ENCODE measurements around the gene PIK3IP1.

The PIK3IP1 gene, protein sequence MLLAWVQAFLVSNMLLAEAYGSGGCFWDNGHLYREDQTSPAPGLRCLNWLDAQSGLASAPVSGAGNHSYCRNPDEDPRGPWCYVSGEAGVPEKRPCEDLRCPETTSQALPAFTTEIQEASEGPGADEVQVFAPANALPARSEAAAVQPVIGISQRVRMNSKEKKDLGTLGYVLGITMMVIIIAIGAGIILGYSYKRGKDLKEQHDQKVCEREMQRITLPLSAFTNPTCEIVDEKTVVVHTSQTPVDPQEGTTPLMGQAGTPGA

DNA sequence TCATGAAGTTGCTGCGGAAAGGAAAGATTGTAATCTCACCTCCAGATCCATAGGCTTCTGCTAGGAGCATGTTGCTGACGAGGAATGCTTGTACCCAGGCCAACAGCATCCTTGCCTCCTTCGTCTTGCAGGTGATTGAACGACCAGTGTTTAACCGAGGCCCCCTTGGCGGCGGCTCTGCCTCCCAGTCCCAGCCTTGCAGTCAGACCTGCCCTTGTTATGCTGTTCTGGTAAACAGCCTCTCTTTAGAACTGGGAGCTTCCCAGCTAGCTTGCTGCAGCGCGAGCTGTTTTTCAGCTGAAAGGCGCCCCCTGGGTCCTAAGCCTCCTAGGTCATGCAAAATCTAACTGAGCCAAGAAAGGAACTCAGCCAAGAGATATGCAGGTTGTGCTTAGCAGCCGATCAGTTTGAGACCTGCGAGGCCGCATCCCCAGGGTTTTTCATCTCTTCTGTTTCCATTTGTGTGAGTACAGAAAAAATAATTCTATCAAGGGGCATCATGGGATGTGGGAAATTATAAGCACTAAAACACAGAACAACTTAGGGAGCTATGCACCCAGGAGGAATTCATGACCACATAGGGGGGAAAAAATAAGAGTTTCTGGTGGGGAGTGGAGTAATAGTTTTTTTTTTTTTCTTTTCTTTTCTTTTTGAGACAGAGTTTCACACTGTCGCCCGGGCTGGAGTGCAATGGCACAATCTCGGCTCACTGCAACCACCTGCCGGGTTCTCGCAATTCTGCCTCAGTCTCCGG lies at the start of gene PIK3IP1:
PIK3IP1 (minus strand) TSS at position 253 of the 754 bp plus-strand sequence; CDS start at position 109, 144 bp downstream.
- H3K4me3 ChIP-seq (ENCODE audit: low read depth, low read length), result peak within 1 kb of the TSS; percentile 74

DNA sequence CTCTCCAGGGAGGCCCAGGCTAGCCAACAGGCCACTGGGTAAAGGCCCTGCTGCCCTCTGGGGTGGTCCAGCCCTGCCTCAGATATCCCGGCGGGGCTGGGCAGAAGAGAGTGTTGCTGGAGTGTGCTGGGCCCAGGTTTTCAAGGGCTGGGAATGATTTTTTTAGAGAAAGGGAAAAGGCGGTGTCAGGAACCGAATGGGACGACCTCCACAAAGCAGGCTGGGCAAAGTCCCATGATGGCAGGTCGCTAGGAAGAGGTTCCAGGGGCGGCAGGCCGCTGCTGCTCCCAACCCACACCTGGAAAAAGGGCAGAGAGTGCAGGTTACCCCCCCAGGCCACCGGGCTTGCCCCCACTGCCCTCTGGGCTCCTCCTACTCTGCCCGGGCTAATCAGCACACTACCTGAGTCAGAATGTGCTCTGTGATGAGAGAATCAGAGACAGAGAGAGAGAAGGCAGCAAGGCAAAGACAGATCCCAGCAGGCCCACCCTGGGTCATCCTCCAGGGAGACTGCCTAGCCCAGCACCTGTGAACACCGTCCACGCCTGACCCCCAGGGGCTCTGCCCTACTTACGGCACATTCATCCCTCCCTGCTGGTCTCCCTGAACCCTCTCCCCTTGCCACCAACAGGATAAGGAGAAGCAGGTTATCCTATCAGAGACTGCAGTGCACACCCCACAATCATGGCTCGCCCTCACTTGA lies 49.2 kb upstream of the PIK3IP1 start:
- H3K4me3 ChIP-seq (ENCODE audit: low read depth, low read length), result no peak overlapping the region
- DNase-seq (ENCODE audit: low read depth), result no peak
- TF ChIP-seq, protein P1, sequence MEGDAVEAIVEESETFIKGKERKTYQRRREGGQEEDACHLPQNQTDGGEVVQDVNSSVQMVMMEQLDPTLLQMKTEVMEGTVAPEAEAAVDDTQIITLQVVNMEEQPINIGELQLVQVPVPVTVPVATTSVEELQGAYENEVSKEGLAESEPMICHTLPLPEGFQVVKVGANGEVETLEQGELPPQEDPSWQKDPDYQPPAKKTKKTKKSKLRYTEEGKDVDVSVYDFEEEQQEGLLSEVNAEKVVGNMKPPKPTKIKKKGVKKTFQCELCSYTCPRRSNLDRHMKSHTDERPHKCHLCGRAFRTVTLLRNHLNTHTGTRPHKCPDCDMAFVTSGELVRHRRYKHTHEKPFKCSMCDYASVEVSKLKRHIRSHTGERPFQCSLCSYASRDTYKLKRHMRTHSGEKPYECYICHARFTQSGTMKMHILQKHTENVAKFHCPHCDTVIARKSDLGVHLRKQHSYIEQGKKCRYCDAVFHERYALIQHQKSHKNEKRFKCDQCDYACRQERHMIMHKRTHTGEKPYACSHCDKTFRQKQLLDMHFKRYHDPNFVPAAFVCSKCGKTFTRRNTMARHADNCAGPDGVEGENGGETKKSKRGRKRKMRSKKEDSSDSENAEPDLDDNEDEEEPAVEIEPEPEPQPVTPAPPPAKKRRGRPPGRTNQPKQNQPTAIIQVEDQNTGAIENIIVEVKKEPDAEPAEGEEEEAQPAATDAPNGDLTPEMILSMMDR (IDR thresholded peaks at IDR 0.05; ENCODE audit: low read depth, low read length, missing control alignments), result no peak

More for the DNA sequence above, at the start of gene PIK3IP1:
- DNase-seq (ENCODE audit: low read depth), result peak; percentile 61
- TF ChIP-seq, protein P1 (IDR thresholded peaks at IDR 0.05; ENCODE audit: low read depth, low read length, missing control alignments), result peak; percentile 58

DNA sequence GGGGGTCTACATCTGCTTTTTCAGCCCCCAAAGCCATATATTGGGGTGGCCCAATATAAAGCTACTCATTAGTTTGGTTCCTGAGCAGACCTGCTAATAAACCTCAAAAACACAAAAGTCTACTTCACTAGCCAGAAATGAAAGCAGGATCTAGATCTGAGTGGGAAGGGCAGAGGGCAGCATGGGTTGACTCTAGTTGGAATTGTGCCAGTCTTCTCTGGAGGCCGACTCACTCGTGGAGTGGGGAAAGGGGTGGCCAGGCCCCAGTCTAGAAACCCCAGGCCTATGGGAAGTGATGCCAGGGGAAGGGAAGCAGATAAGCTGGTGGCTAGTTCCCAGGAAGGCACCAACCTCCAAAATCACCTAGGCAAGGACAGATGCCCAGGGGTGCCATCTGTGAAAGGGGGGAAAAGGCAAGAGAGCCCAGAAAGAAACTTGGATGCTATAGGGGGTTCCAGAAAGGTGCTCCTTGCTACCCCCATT lies 48.5 kb upstream of the PIK3IP1 start:
- H3K4me3 ChIP-seq (ENCODE audit: low read depth, low read length), result no peak overlapping the region
- DNase-seq (ENCODE audit: low read depth), result no peak

DNA sequence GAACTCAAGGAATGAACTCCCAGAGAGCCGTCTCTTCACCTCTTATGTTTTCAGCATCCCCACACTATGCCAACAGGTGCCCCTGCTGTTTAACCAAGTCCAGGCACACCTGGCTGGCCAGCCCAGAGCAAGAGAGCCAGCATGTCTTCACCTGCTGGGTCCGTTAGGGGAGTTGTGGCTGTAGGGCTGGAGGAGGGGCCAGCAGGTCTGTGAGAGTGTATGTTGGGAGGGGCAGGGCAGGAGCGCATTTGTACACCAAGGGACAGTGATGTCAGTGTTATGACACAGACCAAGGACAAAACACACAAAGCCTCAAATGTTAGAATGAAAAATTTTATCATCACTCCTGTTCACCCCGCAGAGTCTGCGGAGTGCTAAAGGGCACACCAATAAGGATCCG lies 48.1 kb upstream of the PIK3IP1 start:
- DNase-seq (ENCODE audit: low read depth), result no peak
- no peak overlapping the region for H3K4me3 ChIP-seq (ENCODE audit: low read depth, low read length)
- TF ChIP-seq, protein P1 (IDR thresholded peaks at IDR 0.05; ENCODE audit: low read depth, low read length, missing control alignments), result no peak

More for the DNA sequence above, 48.5 kb upstream of the PIK3IP1 start:
- TF ChIP-seq, protein P1 (IDR thresholded peaks at IDR 0.05; ENCODE audit: low read depth, low read length, missing control alignments), result no peak

DNA sequence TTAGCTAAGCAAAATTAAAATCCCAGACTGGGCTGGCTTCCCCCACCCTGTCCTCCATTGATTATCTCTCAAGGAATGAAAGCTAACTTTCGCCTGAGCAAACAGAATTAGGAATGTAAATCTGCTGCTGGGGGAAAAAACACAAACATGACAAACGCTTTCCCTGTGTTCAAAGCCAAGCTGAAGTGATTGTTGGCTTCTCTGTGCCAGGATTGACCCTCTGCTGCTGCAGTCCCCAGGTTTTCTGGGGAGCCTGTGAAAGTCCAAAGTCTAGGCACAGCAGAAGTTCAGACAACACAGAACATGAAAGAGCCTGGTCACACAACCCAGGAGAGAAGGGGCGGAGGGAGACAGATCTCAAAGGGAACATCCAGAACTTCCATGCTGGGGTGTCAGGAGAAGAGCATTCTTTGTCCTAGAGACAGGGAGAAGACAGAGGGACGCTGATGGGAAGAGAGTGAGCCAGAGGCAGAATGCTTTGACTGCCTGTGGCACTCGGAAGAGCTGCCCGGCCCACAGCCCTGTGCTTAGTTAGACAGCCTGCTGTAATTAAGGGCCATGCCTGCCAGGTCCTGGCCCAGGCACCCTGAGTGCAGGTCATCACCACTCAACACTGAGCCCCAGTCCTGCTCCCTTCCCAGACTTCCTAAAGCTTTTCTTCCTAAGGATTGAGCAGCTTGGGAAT lies 47.0 kb upstream of the PIK3IP1 start:
- DNase-seq (ENCODE audit: low read depth), result no peak
- TF ChIP-seq, protein P1 (IDR thresholded peaks at IDR 0.05; ENCODE audit: low read depth, low read length, missing control alignments), result no peak
- H3K4me3 ChIP-seq (ENCODE audit: low read depth, low read length), result no peak overlapping the region

DNA sequence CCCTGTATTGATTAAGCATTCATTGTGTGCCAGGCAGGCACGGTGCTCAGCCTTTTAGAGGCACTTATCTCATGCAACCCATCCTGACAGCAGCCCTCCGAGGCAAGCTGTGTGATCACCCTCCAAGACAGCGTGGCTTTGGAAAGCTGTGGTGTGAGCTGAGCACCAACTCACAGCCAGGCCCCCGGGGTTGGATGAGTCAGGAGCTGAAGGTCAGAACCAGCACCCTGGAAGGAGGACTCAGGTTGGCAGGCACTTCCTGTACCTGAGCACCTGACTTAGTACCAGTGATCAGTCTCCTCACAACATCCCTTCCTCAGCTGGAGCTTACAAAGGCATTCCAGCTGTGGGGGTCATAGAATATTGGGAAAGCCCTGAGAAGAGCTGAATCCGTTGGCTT lies 44.9 kb upstream of the PIK3IP1 start:
- TF ChIP-seq, protein P1 (IDR thresholded peaks at IDR 0.05; ENCODE audit: low read depth, low read length, missing control alignments), result no peak
- no peak overlapping the region for H3K4me3 ChIP-seq (ENCODE audit: low read depth, low read length)
- DNase-seq (ENCODE audit: low read depth), result no peak
